Natural killer cell treated with Interleukin-12 subunit alpha and Interleukin-12 subunit beta and Interleukin-15 and Interleukin-18, amount 100 ng/mL, for 72 hours (primary cell): ENCODE measurements around the gene MSI2. TPM values are rescaled to one million over a fixed set of nuclear protein-coding genes. Genes with fewer than 3 reads are reported as not detected.

Experiments used
- ATAC-seq, 2 donors: fragments of 150-1000 bp; cut with Tn5 transposase in 1 of 2; sonication (Bioruptor Pico), chemical (Tn5 transposase) in 1 of 2; 2 replicates each; pipeline ENCODE4 v1.10.0; 2021
- DNase-seq: peaks from one replicate; pipeline ENCODE4 v3.0.0; 2022; ENCODE audit warnings: low spot score
- H3K27ac Mint-ChIP-seq, 2 donors: 1 replicate in 1 of 2; 2 replicates in 1 of 2; pipeline ENCODE4 v1.8.0; 2022; ENCODE audit warnings: mixed read lengths in 2 of 2, mild to moderate bottlenecking in 1 of 2, moderate library complexity in 1 of 2
- H3K27me3 Mint-ChIP-seq, 2 donors: 1 replicate in 1 of 2; 2 replicates in 1 of 2; pipeline ENCODE4 v1.8.0; 2022; ENCODE audit warnings: mixed read lengths in 2 of 2
- H3K36me3 Mint-ChIP-seq: one replicate; pipeline ENCODE4 v1.8.0; 2022; ENCODE audit warnings: mixed read lengths
- H3K4me1 Mint-ChIP-seq, 2 donors: 1 replicate in 1 of 2; 2 replicates in 1 of 2; pipeline ENCODE4 v1.8.0; 2022; ENCODE audit warnings: low read depth in 2 of 2, mixed read lengths in 2 of 2, mild to moderate bottlenecking in 1 of 2
- H3K4me3 Mint-ChIP-seq: one replicate; pipeline ENCODE4 v1.8.0; 2022; ENCODE audit warnings: mixed read lengths
- H3K9me3 Mint-ChIP-seq: 2 replicates; pipeline ENCODE4 v1.8.0; 2022; ENCODE audit warnings: mixed read lengths
- total RNA-seq, 2 donors: library from RNA; stranded (reverse); gene quantifications; one replicate each; pipeline ENCODE4 v1.2.3, GENCODE V29; 2022

The MSI2 gene
- total RNA-seq, 2 donors from 2014 or later: 51.3 to 126 TPM

- DNase-seq: no peak
- Mint-ChIP-seq H3K4me3 (no peak overlapping the region), H3K27ac (no peak overlapping the region), H3K27me3 (peaks cover 8 to 29% of the 10 kb centered on the region in 2 donors), H3K4me1 (peaks cover 42% of the 10 kb centered on the region in 2 donors), H3K36me3 (peaks cover 4% of the 10 kb centered on the region), H3K9me3 (no peaks in the 10 kb centered on the region)
- ATAC-seq: no peak
Observed at GRCh38 chr17:57481910-57482391, 225.6 kb downstream of the MSI2 start.

GRCh38 chr17:57482657-57483056, 226.3 kb downstream of the MSI2 start:
- ATAC-seq: no peak
- Mint-ChIP-seq H3K36me3 (peaks cover 4% of the 10 kb centered on the region), H3K9me3 (no peaks in the 10 kb centered on the region), H3K27me3 (peaks cover 8 to 29% of the 10 kb centered on the region in 2 donors), H3K4me3 (no peak overlapping the region), H3K4me1 (peaks cover 42 to 45% of the 10 kb centered on the region in 2 donors), H3K27ac (no peak overlapping the region)
- DNase-seq: no peak

GRCh38 chr17:57484081-57484666, 227.9 kb downstream of the MSI2 start:
- DNase-seq (no peak), ATAC-seq (no peak)
- Mint-ChIP-seq H3K9me3 (no peaks in the 10 kb centered on the region), H3K27me3 (peaks cover 8 to 31% of the 10 kb centered on the region in 2 donors), H3K4me3 (no peak overlapping the region), H3K27ac (peak overlapping the region in 1 of 2 donors; percentile 25), H3K36me3 (peaks cover 4% of the 10 kb centered on the region), H3K4me1 (peaks cover 42 to 49% of the 10 kb centered on the region in 2 donors)

GRCh38 chr17:57484826-57485565, 228.7 kb downstream of the MSI2 start:
- Mint-ChIP-seq H3K36me3 (peaks cover 4% of the 10 kb centered on the region), H3K9me3 (no peaks in the 10 kb centered on the region), H3K27ac (peak overlapping the region in 1 of 2 donors; percentile 25), H3K4me1 (peaks cover 42 to 49% of the 10 kb centered on the region in 2 donors), H3K4me3 (no peak overlapping the region), H3K27me3 (peaks cover 8 to 31% of the 10 kb centered on the region in 2 donors)
- DNase-seq (no peak), ATAC-seq (peak in 1 of 2 donors; percentile 54)

GRCh38 chr17:57485566-57485865, 229.2 kb downstream of the MSI2 start:
- Mint-ChIP-seq H3K27me3 (peaks cover 8 to 31% of the 10 kb centered on the region in 2 donors), H3K4me1 (peaks cover 39 to 44% of the 10 kb centered on the region in 2 donors), H3K9me3 (no peaks in the 10 kb centered on the region), H3K4me3 (no peak overlapping the region), H3K36me3 (peaks cover 4% of the 10 kb centered on the region), H3K27ac (no peak overlapping the region)
- no peak for DNase-seq
- ATAC-seq: no peak

- Mint-ChIP-seq H3K27ac (peak overlapping the region in 1 of 2 donors; percentile 60), H3K36me3 (peaks cover 4% of the 10 kb centered on the region), H3K4me3 (no peak overlapping the region), H3K4me1 (peaks cover 33 to 37% of the 10 kb centered on the region in 2 donors), H3K27me3 (peaks cover 8 to 31% of the 10 kb centered on the region in 2 donors), H3K9me3 (no peaks in the 10 kb centered on the region)
- no peak for ATAC-seq
- DNase-seq: no peak
Observed at GRCh38 chr17:57485916-57486881, 229.9 kb downstream of the MSI2 start.

GRCh38 chr17:57486882-57487301, 230.6 kb downstream of the MSI2 start:
- Mint-ChIP-seq H3K27me3 (peaks cover 8 to 31% of the 10 kb centered on the region in 2 donors), H3K36me3 (peaks cover 4% of the 10 kb centered on the region), H3K9me3 (no peaks in the 10 kb centered on the region), H3K4me1 (peaks cover 30 to 31% of the 10 kb centered on the region in 2 donors), H3K4me3 (no peak overlapping the region), H3K27ac (peak overlapping the region in 1 of 2 donors; percentile 60)
- no peak for ATAC-seq
- DNase-seq: no peak

GRCh38 chr17:57487573-57487972, 231.2 kb downstream of the MSI2 start:
- peaks cover 8 to 28% of the 10 kb centered on the region in 2 donors for H3K27me3 Mint-ChIP-seq
- no peaks in the 10 kb centered on the region for H3K9me3 Mint-ChIP-seq
- no peak overlapping the region for H3K4me3 Mint-ChIP-seq
- peaks cover under 1% of the 10 kb centered on the region for H3K36me3 Mint-ChIP-seq
- ATAC-seq (peak in 1 of 2 donors; percentile 24), DNase-seq (no peak)
- peaks cover 27 to 28% of the 10 kb centered on the region in 2 donors for H3K4me1 Mint-ChIP-seq
- no peak overlapping the region for H3K27ac Mint-ChIP-seq

GRCh38 chr17:57488856-57489255, 232.5 kb downstream of the MSI2 start:
- peaks cover 30 to 33% of the 10 kb centered on the region in 2 donors for H3K4me1 Mint-ChIP-seq

GRCh38 chr17:57489321-57489720, 233.0 kb downstream of the MSI2 start:
- H3K4me1 Mint-ChIP-seq: peaks cover 29% of the 10 kb centered on the region in 2 donors
- no peaks in the 10 kb centered on the region for H3K36me3 Mint-ChIP-seq
- no peak overlapping the region for H3K4me3 Mint-ChIP-seq
- H3K9me3 Mint-ChIP-seq: no peaks in the 10 kb centered on the region
- ATAC-seq: no peak
- no peak for DNase-seq
- peaks cover 6 to 20% of the 10 kb centered on the region in 2 donors for H3K27me3 Mint-ChIP-seq
- H3K27ac Mint-ChIP-seq: no peak overlapping the region

More at GRCh38 chr17:57488856-57489255, 232.5 kb downstream of the MSI2 start:
- ATAC-seq: no peak
- no peaks in the 10 kb centered on the region for H3K9me3 Mint-ChIP-seq
- no peaks in the 10 kb centered on the region for H3K36me3 Mint-ChIP-seq
- H3K27me3 Mint-ChIP-seq: peaks cover 8 to 24% of the 10 kb centered on the region in 2 donors
- H3K27ac Mint-ChIP-seq: no peak overlapping the region
- DNase-seq: no peak
- H3K4me3 Mint-ChIP-seq: no peak overlapping the region

GRCh38 chr17:57490111-57490845, 234.0 kb downstream of the MSI2 start:
- H3K36me3 Mint-ChIP-seq: no peaks in the 10 kb centered on the region
- H3K4me1 Mint-ChIP-seq: peaks cover 20 to 22% of the 10 kb centered on the region in 2 donors

GRCh38 chr17:57490890-57491289, 234.6 kb downstream of the MSI2 start:
- Mint-ChIP-seq H3K27ac (no peak overlapping the region), H3K36me3 (no peaks in the 10 kb centered on the region), H3K9me3 (no peaks in the 10 kb centered on the region), H3K4me3 (no peak overlapping the region), H3K27me3 (peaks cover 0 to 10% of the 10 kb centered on the region in 2 donors), H3K4me1 (peaks cover 15 to 18% of the 10 kb centered on the region in 2 donors)
- ATAC-seq (no peak), DNase-seq (no peak)

More at GRCh38 chr17:57490111-57490845, 234.0 kb downstream of the MSI2 start:
- DNase-seq (no peak), ATAC-seq (no peak)
- Mint-ChIP-seq H3K9me3 (no peaks in the 10 kb centered on the region), H3K4me3 (no peak overlapping the region), H3K27me3 (peaks cover 0 to 11% of the 10 kb centered on the region in 2 donors), H3K27ac (no peak overlapping the region)

- Mint-ChIP-seq H3K36me3 (no peaks in the 10 kb centered on the region), H3K9me3 (no peaks in the 10 kb centered on the region), H3K27ac (peak overlapping the region in 1 of 2 donors; percentile 39), H3K4me3 (no peak overlapping the region), H3K4me1 (peaks cover 6 to 10% of the 10 kb centered on the region in 2 donors), H3K27me3 (peaks cover 0 to 5% of the 10 kb centered on the region in 2 donors)
- DNase-seq: no peak
- no peak for ATAC-seq
Observed at GRCh38 chr17:57493171-57493570, 236.8 kb downstream of the MSI2 start.
